Measurements from ENCODE around the gene MOGAT1.
"Not testable (repeated sequence)": the region's sequence is repeated elsewhere in the genome, so short reads cannot be mapped to it uniquely, and the experiment has no call there.

MOGAT1 gene

DNA sequence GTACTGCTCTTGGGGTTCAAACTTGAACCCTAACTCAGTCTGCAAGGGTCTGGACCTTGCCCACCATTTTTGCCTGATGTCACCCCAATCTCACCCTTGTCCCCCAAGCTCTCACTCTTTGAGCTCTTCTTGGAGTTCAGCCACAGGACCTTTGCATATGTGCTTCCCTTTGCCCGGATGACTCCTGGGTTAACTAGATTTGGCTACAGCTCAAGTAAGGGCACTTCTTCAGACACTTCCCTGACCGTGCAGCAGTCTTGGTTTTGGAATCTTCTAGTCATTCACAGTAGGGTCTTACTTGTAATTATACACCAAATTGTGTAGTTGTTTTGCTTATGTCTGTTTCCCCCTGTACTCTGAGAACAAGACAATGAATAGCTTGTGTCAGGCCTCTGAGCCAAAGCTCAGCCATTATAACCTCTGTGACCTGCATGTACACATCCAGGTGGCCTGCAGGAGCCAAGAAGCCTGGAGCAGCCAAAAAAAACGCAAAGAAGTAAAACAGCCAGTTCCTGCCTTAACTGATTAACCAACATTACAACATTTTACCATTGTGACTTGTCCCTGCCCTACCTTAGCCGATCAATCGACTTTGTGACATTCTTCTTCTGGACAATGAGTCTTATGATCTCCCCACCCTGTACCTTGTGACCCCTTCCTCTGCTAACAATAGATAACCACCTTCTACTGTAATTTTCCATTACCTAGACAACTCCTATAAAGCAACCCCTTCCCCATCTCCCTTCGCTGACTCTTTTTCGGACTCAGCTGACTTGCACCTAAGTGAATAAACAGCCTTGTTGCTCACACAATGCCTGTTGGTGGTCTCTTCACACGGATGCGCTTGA lies 1.0 kb upstream of the MOGAT1 start:
- DNase-seq: no peak

DNA sequence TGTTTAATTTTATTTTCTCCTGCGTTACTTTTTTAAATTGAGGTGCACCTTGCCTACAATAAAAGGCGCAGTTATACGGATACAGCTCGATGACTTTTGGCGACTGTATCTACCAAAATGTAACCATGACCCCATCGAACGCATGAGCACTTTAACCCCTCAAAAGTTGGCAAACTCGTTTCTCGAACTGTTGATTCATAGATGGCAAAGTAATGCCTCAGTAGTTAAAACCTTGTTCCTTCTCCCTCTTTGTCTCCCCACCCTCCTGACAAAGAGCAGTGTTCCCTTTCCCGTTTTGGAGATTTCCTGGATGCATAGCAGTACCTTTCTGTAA lies 577 bp downstream of the MOGAT1 start:
- no peak for DNase-seq

DNA sequence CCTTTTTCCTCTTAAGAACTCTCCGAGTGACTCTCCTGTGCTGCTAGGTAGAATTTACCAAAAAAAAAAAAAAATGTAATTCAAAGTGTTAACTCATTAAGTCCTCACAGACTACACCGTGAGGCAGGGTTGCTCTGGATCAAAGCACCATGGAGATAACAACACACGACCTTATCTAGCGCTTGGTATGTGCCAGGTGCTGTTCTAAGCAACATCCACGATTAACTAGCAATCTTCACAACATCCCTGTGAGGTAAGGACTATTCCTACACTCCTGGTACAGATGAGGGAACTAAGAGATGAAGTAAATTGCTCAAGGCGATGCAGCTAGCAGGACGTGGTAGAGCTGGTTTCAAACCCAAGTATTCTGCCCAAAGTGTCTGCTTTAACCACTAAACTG lies 1.8 kb downstream of the MOGAT1 start:
- no peak for DNase-seq

DNA sequence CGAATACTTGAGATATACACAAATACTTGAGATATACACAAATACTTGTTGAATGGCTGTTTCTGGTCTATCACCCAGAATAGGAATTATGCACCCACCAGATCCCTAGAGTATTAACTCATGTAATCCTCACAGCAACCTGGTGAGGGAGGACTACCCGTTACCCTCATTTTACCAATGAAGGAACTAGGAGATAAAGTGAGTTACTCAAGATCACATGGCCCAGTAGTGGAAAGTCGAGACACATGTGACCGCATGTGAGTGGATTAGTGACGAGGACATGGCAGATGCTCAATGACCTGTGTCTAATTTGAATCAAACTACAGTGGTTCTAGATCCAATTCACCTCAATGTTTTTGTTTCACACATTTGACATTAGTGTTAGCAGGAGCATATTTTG lies 2.4 kb downstream of the MOGAT1 start:
- no peak for DNase-seq

DNA sequence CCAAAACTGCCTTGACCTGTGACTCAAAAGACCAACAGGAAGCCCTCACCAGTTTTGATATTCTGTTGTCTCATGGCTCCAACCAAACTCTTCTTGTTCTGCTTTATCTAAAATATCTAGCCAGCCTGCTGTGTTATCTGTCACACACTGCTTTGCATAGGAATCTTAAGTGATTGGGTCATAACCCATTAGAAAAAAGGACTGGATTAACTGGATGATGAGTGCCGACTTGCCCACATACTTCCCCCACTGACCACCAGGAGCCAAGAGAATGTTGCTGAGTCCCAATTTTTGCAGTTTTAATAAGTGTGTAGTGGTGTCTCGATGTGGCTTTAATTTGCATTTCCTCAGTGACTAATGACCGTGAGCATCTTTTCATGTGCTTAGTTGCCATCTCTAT lies 6.5 kb downstream of the MOGAT1 start:
- DNase-seq: no peak

DNA sequence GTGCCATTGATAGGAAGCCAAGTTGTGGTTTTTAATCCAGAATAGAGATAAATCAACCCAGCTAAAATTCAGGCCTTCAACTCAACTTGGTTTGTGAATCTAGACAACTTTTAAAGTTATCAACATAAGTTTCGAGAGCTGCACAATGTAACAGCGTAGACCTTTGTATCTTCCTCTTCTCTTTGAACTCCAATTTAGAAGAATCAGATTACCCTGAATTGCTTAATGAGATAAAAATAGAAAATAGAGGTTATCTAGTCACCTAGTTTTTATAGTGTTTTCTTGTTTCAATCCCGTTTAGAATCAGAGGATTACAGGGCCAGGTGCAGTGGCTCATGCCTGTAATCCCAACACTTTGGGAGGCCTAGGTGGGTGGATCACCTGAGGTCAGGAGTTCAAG lies 12.3 kb downstream of the MOGAT1 start:
- DNase-seq: no peak

DNA sequence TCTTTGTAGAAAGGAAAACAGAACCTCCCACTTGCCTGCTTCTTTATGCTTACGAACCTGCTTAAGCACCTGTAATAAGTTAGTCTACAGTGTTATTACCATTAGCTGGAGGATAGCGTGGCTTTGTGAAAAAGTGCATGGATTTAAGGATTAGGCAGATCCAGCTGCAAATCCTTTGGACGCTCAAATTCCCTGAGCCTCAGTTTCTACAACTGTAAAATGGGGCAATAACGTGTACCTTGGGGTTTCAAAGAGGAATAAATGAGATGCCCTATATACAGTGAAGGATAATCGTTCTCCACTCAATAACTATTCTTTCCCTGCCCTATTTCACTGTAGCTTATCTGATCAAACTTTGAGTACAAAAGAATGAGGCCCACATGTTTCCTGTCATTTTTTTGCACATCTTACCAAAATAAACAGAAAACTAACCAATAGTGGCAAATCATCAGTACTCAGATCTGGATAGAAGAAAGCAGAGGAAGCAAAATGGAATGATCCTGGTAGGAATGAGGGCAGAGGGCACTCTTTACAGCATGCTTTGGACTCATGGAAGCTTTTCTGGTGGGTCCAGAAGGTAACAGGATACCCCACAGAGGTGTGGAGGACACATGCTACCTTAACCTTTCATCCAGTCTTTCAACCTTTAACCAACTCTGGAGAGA lies 14.8 kb downstream of the MOGAT1 start:
- no peak for DNase-seq

DNA sequence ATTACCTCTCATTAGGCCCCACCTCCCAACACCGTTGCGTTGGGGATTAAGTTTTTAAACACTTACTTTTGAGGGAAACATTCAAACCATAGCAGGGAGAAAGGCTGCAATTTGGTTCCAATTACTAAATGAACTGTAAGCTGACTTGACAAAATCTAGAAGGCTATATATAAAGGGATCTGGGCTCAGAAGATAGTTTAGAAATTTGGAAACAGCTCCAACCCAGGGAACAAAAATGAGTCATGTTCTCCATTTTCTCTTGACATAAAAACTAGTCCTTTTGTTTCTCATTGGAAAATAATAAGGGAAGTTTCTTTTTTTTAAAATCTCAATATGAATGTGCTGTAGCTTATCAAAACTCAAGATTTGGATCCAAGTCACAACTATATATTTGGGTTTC lies 17.5 kb downstream of the MOGAT1 start:
- no peak for DNase-seq

DNA sequence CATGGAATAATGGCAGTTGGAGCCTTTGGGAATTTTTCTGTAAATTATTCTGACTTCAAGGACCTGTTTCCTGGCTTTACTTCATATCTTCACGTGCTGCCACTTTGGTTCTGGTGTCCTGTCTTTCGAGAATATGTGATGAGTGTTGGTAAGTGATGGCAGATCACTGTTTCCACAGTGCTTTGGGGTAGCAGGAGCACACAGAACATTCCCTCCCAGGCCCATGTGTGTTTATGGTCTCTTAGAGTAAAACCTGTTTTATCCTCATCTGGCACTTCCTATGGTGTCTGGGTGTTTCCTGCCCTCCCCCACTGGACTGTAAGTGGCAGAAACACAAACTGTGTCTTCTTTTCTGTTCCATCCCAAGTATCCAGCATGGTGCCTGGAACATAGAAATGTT lies 17.9 kb downstream of the MOGAT1 start:
- DNase-seq: no peak

DNA sequence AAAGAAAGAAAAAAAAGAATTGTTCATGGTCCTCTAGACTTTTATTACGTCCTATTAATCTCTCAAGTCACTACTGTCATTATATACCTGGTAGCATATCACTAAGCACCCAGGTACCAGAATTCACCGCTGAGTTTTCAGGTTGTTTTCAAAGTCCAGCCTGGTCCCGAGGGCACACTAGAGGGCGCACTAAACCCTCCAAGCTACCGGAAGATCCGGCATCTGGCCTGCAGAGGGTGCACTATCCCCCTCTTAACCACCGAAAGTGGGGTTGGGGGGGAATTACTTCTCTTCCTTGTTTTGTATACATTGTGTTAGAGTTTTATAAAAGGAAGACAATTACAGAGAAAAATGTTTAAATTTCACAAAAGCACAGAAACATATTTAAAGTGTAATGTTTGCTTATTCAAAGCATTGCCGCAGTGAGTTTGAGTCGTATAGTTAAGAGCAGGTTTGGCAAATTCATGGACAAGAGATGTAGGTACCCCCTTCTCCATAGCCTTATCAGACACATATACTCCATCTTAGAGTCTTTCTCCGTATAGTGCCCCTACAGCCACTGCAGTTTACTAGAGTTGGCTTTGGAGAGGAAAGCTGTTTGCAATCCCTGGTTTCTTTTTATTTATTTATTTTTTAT lies 19.2 kb downstream of the MOGAT1 start:
- peak; percentile 26 for DNase-seq

DNA sequence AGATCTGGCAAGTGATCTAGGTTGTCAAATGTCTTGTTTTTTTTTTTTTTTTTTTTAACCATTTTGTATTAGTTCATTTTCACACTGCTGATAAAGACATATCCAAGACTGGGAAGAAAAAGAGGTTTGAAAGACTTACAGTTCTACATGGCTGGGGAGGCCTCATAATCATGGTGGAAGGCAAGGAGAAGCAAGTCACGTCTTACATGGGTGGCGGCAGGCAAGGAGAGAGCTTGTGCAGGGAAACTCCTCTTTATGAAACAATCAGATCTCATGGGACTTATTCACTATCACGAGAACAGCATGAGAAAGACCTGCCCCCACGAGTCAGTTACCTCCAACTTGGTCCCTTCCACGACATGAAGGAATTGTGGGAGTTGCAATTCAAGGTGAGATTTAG lies 22.0 kb downstream of the MOGAT1 start:
- DNase-seq: not testable (repeated sequence)

DNA sequence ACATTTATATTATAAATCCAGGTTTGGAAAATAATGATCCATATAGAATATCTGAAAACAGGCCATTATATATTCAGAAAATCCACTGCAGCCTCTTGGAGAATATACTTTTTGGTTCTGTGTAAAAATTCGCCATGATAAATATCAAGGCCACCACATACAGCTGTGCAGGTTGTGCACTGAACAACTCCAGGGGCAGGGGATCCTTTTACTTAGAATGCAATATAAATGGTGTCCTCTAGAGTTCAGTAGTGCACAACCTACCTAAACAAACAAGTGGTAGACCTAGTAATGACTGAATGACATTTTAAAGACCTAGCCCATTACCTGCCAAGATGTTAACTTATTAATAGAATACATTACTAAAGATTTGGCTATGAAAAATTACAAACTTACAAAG lies 22.4 kb downstream of the MOGAT1 start:
- no peak for DNase-seq

DNA sequence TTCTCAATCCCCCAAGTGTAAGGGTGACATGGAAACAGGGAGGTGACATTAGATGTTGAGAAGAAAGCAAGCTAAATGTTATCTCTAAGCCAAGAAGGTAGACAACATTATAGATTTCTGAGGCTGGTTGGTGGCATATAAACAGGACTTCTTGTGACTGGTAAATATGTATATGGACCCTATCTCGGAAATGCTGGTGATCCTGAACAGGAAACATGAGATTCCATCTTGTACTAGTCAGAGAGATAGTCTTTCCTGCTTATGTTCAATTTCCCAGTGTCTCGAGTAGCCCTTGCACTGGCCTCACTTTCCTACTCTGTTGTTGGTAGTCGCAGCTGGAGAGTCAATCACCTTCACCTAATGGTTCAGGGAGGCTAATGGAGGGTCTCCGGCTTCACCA lies 26.8 kb downstream of the MOGAT1 start:
- DNase-seq: no peak

DNA sequence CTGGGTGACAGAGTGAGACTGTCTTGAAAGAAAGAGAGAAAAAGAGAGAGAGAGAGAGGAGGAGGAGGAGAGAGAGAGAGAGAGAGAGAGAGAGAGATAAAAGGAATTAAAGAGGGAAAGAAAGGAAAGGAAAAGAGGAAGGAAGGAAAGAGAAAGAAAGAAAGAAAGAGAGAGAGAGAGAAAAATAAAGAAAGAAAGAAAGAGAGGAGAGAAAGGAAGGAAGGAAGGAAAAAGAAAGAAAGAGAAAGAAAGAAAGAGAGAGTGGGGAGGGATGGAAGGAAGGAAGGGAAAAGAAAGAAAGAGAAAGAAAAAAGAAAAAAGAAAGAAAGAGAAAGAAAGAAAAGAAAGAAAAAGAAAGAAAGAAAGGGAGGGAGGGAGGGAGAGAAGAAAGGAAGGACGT lies 29.8 kb downstream of the MOGAT1 start:
- DNase-seq: no peak

DNA sequence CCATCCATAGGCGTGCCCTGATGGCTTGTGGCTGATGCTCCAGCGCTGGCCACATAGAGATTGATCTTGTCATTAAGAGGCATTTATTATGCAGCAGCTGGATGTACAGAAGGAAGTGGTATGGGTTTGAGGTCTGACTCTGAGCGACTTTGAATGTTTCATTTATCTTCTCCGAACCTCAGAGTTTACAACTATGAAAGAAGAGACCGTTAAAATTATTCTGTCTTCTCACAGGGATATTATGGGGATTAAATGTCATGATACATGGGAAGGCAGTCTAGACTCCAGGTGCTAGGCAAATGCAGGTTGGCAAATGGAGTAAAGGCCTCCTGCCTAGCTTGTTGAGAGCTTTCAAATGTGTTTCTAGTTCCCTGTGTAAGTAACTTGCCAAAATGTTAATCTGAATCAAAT lies 30.3 kb downstream of the MOGAT1 start:
- DNase-seq: no peak

DNA sequence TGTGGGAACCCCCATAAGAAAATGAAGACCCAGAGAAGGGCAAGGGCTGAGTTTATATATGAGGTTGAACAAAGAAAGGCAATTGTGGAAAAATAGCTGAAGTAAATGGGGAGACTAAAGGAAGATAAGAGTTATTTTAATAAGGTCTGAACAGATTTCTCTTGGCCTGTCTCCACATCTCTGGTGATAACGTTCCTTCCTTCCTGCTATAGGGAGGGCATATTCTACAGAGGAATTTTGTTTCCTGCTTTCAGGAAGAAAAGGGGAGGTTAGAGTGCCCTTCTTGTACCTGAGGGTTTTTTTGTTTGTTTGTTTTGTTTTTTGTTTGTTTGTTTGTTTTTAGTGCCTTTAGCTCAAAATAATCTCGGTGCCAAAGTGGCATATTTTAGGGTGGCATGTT lies 31.6 kb downstream of the MOGAT1 start:
- DNase-seq: no peak

DNA sequence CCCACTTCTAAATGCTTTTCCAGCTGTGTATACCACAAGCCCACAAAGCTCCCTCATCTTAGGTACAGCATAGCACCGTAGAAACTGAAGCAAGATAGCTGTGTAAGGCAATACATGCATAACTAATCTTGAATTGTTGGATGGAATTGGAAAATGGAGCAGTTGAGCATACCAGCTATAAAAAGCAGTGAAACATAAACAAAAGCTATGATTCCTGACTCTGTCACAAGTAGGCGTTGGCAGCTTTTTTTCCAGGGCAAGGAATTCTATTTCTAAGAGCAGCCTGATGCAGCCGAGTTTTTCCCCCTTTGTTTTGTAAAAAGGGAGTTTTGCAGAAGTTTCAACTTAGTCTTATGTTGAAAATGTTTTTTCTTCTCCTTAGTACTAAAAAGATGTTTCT lies 32.4 kb downstream of the MOGAT1 start:
- DNase-seq: no peak

DNA sequence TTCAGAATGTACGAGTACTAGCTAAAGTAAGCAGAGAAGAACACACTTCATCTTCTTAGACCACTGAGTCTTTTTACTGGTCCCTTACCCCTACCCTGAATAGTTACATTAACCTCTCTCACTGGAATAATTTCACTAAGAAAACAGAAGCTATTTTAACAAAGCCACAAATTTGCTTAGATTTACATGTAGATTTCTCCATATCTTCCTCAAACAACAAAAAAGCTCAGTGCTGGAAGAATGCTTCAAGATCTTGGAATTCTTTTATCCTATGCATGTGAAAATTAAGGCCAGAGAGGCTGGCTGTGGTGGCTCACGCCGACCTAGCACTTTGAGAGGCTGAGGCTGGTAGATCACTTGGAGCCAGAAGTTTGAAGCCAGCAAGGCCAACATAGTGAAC lies 35.2 kb downstream of the MOGAT1 start:
- no peak for DNase-seq

DNA sequence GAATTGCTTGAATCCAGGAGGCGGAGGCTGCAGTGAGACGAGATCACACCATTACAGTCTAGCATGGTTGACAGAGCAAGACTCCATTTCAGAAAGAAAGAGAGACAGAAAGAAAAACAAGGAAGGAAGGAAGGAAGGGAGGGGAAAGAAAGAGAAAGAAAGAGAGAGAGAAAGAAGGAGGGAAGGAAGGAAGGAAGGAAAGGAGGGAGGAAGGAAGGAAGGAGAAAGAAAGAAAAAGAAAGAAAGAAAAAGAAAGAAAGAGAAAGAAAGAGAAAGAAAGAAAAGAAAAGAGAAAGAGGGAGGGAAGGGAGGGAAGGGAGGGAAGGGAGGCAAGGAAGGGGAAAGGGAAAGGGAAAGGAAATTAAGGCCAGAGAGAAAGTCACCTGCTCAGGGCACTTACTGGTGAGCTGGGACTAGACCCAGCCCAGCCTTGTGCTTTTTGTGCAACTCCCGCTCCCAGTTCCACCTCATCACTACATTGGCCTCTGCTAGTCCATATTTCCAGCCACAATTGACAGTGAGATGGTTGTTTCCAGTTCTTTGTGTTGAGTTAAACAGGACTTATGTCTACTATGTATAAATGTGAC lies 35.7 kb downstream of the MOGAT1 start:
- no peak for DNase-seq

DNA sequence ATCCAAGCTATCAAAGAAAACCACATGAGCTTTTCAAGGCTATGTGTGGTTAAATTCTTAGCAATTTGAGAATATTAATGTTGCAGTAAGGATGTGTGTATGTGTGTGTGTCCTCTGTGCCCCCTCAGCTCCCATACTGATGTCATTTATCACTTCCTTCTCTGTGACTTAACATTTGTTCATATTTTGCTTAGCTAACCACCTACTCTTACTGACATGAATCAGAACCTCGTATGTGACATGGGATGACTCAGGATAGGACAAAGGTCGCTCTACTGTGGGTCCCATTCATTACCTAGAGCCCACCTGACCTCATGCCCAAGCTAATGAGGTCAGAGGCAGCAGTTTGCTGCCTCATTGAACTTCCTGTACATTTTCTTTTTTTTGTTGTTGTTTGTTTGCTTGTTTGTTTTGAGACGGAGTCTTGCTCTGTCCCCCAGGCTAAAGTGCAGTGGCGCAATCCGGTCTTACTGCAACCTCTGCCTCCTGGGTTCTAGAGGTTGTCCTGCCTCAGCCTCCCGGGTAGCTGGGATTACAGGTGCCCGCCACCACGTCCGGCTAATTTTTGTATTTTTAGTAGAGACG lies 36.3 kb downstream of the MOGAT1 start:
- no peak for DNase-seq

DNA sequence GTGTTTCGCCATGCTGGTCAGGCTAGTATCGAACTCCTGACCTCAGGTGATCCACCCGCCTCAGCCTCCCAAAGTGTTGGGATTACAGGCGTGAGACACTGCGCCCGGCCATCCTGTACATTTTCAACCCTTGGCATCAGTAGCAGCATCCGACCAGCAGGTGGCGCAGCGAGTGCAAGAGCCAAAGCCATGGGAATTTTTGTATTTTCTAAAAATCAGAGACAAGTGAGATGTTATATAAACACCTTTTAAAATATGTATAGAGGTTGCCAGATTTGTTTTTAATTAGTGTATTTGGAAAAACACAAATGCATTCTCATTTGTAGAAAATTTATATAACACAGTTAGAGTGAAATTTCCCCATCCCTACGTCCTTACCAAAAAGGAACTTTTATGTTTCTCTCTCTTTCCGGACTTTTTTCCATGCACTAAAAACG lies 36.8 kb downstream of the MOGAT1 start:
- DNase-seq: peak; percentile 7

DNA sequence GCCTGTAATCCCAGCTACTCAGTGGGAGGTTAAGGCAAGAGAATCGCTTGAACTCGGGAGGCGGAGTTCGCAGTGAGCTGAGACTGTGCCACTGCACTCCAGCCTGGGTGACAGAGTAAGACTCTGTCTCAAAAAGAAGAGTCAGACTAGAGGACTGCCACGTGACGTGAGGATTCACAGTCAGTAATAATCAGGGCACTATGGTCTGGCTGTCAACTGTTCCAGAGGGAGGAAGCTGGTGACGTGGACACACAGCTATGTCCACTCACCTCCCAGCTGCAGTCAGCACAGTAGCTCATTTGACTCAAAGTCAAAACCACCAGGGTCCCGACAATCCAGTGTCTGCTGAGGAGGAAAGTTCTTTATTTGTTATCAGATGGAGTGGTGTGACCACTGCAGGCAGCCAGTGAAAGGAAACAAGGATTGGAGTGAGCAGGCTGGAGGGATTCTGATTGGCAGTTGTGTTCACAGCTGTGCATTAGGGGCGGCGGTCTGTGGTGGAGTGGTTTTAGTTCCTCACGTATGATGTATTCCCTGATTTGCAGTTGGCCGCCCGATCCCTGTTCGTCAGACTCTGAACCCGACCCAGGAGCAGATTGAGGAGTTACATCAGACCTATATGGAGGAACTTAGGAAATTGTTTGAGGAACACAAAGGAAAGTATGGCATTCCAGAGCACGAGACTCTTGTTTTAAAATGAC lies 37.9 kb downstream of the MOGAT1 start:
- DNase-seq: no peak

DNA sequence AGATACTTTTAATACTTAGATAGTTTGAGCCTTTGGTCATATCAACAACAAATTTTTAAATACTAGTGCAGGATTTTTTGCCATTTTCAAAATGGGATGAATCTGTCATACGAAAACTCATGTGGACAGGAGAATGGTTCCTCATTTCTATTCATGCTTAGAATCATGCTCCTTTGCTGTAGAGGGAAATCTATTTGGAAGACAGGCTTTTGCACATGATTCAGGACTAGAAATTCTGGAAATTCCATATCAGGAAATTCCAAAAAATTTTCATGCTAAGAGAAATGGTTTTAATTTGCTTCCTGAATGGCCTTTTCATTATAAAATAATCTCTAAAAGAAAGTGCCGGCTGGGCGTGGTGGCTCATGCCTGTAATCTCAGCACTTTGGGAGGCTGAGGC lies 39.3 kb downstream of the MOGAT1 start:
- DNase-seq: no peak

Measured in DMS 273 treated with DMSO at 0.1 percent for 48 hours (cell line).